Trophoblast cell (in vitro differentiated cells and primary cell): ENCODE results near the gene COMMD1.

Source experiments
- DNase-seq, 2 donors: peaks; one replicate each; pipeline ENCODE4 v3.0.0-alpha.2; 2016
- H2AFZ ChIP-seq: 2 replicates; pipeline ENCODE4 v1.6.1; 2013; ENCODE audit warnings: low read length, moderate library complexity, mild to moderate bottlenecking; ENCODE audit not compliant: insufficient read depth, poor library complexity
- H2AK5ac ChIP-seq: 2 replicates; pipeline ENCODE4 v1.6.1; 2013; ENCODE audit warnings: mild to moderate bottlenecking, low read length
- H2BK120ac ChIP-seq: 2 replicates; pipeline ENCODE4 v1.6.1; 2013; ENCODE audit warnings: low read length, mild to moderate bottlenecking, moderate library complexity; ENCODE audit not compliant: insufficient read depth, poor library complexity
- H2BK12ac ChIP-seq: 2 replicates; pipeline ENCODE4 v1.6.1; 2013; ENCODE audit warnings: mild to moderate bottlenecking, low read length, moderate library complexity
- H2BK5ac ChIP-seq: 2 replicates; pipeline ENCODE4 v1.6.1; 2013; ENCODE audit warnings: low read length, low read depth, moderate library complexity, mild to moderate bottlenecking; ENCODE audit not compliant: poor library complexity
- H3K14ac ChIP-seq: 2 replicates; pipeline ENCODE4 v1.6.1; 2013; ENCODE audit warnings: mild to moderate bottlenecking, low read length
- H3K18ac ChIP-seq: 2 replicates; pipeline ENCODE4 v1.6.1; 2013; ENCODE audit warnings: mild to moderate bottlenecking, low read length
- H3K23ac ChIP-seq: 2 replicates; pipeline ENCODE4 v1.6.1; 2013; ENCODE audit warnings: low read length
- H3K27ac ChIP-seq: 2 replicates; pipeline ENCODE4 v1.5.1; 2013; ENCODE audit warnings: low read depth, mild to moderate bottlenecking, inconsistent platforms, low read length, moderate library complexity
- H3K27me3 ChIP-seq: 2 replicates; pipeline ENCODE4 v1.6.1; 2013; ENCODE audit warnings: inconsistent platforms, mild to moderate bottlenecking, low read length, moderate library complexity; ENCODE audit not compliant: insufficient read depth
- H3K36me3 ChIP-seq, 2 experiments: 1 replicate in 1 of 2; 2 replicates in 1 of 2; pipeline ENCODE4 v1.6.1; 2013; ENCODE audit warnings: low read length in 2 of 2, mild to moderate bottlenecking in 2 of 2, moderate library complexity in 1 of 2; ENCODE audit not compliant: insufficient read depth in 2 of 2, control insufficient read depth in 1 of 2
- H3K4ac ChIP-seq: 2 replicates; pipeline ENCODE4 v1.6.1; 2013; ENCODE audit warnings: low read depth, mild to moderate bottlenecking, low read length, moderate library complexity
- H3K4me1 ChIP-seq, 2 experiments: 1 replicate in 1 of 2; 2 replicates in 1 of 2; pipeline ENCODE4 v1.6.1; 2013; ENCODE audit warnings: low read length in 2 of 2, mild to moderate bottlenecking in 2 of 2, moderate library complexity in 1 of 2; ENCODE audit not compliant: insufficient read depth in 2 of 2, control insufficient read depth in 1 of 2
- H3K4me2 ChIP-seq: 2 replicates; pipeline ENCODE4 v1.6.1; 2013; ENCODE audit warnings: inconsistent platforms, mild to moderate bottlenecking, low read length, moderate library complexity
- H3K4me3 ChIP-seq: 2 replicates; pipeline ENCODE4 v1.5.1; 2013; ENCODE audit warnings: mild to moderate bottlenecking, low read depth, low read length, inconsistent platforms
- H3K79me1 ChIP-seq: one replicate; pipeline ENCODE4 v1.6.1; 2013; ENCODE audit warnings: low read length
- H3K79me2 ChIP-seq: 2 replicates; pipeline ENCODE4 v1.6.1; 2013; ENCODE audit warnings: low read length, mild to moderate bottlenecking; ENCODE audit not compliant: control insufficient read depth, insufficient read depth, poor library complexity
- H3K9ac ChIP-seq: 2 replicates; pipeline ENCODE4 v1.6.1; 2013; ENCODE audit warnings: mild to moderate bottlenecking, low read length
- H3K9me3 ChIP-seq: 2 replicates; pipeline ENCODE4 v1.6.1; 2013; ENCODE audit warnings: low read depth, mild to moderate bottlenecking, control low read depth, inconsistent platforms, low read length; ENCODE audit not compliant: insufficient read depth
- H4K12ac ChIP-seq: 2 replicates; pipeline ENCODE4 v1.6.1; 2013; ENCODE audit warnings: low read depth, mild to moderate bottlenecking, low read length, moderate library complexity
- H4K8ac ChIP-seq: 2 replicates; pipeline ENCODE4 v1.6.1; 2013; ENCODE audit warnings: low read depth, mild to moderate bottlenecking, low read length, moderate library complexity
- H4K91ac ChIP-seq: one replicate; pipeline ENCODE4 v1.6.1; 2013; ENCODE audit warnings: low read depth, mild to moderate bottlenecking, low read length, moderate library complexity
- WGBS: extraction: QIAGEN DNeasy Blood & Tissue Kit; methylation state at CpG from one replicate; pipeline ENCODE4 v1.1.7; 2013; ENCODE audit warnings: missing lambda C conversion rate; ENCODE audit not compliant: insufficient read length, insufficient coverage; ENCODE audit errors: extremely low coverage; 5-methylcytosine and 5-hydroxymethylcytosine counted together

COMMD1 gene

GRCh38 chr2:61946666-61947065, 41.2 kb downstream of the COMMD1 start:
- Histone ChIP-seq H2BK12ac (no peak overlapping the region), H3K9me3 (no peaks in the 10 kb centered on the region), H3K9ac (no peak overlapping the region), H3K36me3 (no peaks in the 10 kb centered on the region), H3K14ac (no peak overlapping the region), H2BK5ac (no peak overlapping the region), H3K4me1 (peaks cover 10 to 33% of the 10 kb centered on the region in 2 experiments), H3K4me3 (no peak overlapping the region), H2AFZ (no peak overlapping the region), H4K12ac (no peak overlapping the region), H2AK5ac (no peak overlapping the region), H2BK120ac (no peak overlapping the region), H3K27ac (no peak overlapping the region), H3K79me1 (peaks cover 19% of the 10 kb centered on the region), H3K4ac (no peak overlapping the region), H4K8ac (no peak overlapping the region), H3K18ac (no peak overlapping the region), H3K27me3 (no peaks in the 10 kb centered on the region), H4K91ac (no peak overlapping the region), H3K79me2 (no peaks in the 10 kb centered on the region), H3K4me2 (no peak overlapping the region), H3K23ac (no peak overlapping the region)
- peak in 1 of 2 donors; percentile 44 for DNase-seq
- 100% methylated on average over 1 of the region's 4 CpGs for WGBS

GRCh38 chr2:61948661-61949457, 43.4 kb downstream of the COMMD1 start:
- Histone ChIP-seq H3K79me1 (peaks cover 19% of the 10 kb centered on the region), H3K18ac (no peak overlapping the region), H3K4me2 (no peak overlapping the region), H2AFZ (no peak overlapping the region), H3K27ac (peak overlapping the region; percentile 66), H4K12ac (no peak overlapping the region), H3K4me1 (peaks cover 10 to 29% of the 10 kb centered on the region in 2 experiments), H3K23ac (no peak overlapping the region), H2AK5ac (no peak overlapping the region), H4K91ac (peak overlapping the region; percentile 70), H3K36me3 (no peaks in the 10 kb centered on the region), H3K4me3 (no peak overlapping the region), H3K4ac (no peak overlapping the region), H3K9ac (no peak overlapping the region), H2BK5ac (peak overlapping the region; percentile 50), H3K14ac (no peak overlapping the region), H3K9me3 (no peaks in the 10 kb centered on the region), H3K79me2 (no peaks in the 10 kb centered on the region), H2BK12ac (peak overlapping the region; percentile 92), H4K8ac (no peak overlapping the region), H2BK120ac (peak overlapping the region; percentile 91), H3K27me3 (no peaks in the 10 kb centered on the region)
- peak; percentile 66 to 93 for DNase-seq
- WGBS, result no CpG with 5 or more reads among the region's 5 CpGs

DNA sequence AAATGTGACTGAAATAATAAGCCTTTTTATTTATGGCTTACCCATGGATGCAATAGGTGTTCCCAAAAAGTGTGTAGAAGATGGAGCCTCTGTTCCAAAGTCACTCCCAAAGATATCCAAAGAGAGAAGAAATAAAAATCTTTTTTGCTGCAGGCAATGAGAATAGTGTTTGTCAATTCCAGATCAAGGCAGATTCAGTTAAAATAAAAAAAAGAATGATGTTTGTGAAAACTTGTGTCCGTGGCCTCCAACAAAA, 43.9 kb downstream of the COMMD1 start:
- no CpG with 5 or more reads among the region's 1 CpG for WGBS
- Histone ChIP-seq H2BK5ac (peak overlapping the region; percentile 46), H3K23ac (no peak overlapping the region), H3K18ac (no peak overlapping the region), H2AK5ac (peak overlapping the region; percentile 87), H2BK120ac (peak overlapping the region; percentile 91), H3K4ac (no peak overlapping the region), H3K4me2 (no peak overlapping the region), H3K14ac (no peak overlapping the region), H4K91ac (no peak overlapping the region), H4K8ac (no peak overlapping the region), H4K12ac (no peak overlapping the region), H3K4me3 (no peak overlapping the region), H3K9me3 (no peaks in the 10 kb centered on the region), H3K27me3 (no peaks in the 10 kb centered on the region), H2AFZ (no peak overlapping the region), H3K4me1 (peaks cover 10 to 29% of the 10 kb centered on the region in 2 experiments), H3K27ac (peak overlapping the region; percentile 66), H3K36me3 (no peaks in the 10 kb centered on the region), H3K79me1 (peaks cover 19% of the 10 kb centered on the region), H3K9ac (no peak overlapping the region), H3K79me2 (no peaks in the 10 kb centered on the region), H2BK12ac (peak overlapping the region; percentile 87)
- no peak for DNase-seq

DNA sequence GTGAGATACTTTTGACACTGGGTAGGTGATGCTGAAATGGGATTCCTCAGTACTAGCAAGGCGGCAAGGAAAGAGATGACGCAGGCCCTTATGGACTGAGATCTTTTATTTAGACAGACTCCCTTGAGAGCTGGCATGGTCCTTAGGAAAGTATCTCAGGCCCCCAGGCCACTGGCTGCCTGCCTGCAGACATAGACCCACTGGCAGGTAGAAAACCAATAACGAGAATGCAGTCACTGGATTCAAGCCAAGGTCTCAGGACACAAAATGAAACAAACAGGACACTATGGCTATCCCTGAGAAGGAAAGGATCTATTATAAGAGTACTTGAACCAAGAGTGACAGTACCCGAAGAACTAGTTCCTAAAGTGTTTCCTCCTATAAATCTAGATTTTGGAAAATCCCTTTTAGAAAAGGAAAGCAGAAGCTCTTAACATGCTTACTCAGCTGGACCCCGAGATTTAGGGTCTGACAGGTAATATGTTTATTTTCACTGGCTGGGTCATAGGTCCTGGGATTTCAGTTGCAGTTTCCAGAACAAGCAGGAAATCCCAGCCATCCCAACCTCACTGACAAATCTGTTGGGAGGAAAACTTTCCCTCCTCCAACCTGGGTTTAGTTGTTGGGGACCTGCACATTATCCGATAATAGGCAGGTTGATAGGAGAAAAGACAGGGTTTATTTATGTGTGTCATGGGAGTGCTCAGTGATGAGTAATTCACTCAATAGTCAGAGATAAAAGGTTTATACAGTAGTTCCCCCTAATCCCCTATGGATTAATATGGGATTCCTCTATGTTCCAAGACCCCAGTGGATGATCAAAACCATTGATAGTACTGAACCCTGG, 44.5 kb downstream of the COMMD1 start:
- Histone ChIP-seq H3K18ac (no peak overlapping the region), H3K79me1 (peaks cover 19% of the 10 kb centered on the region), H3K27ac (peak overlapping the region; percentile 66), H2BK12ac (peak overlapping the region; percentile 87), H4K12ac (no peak overlapping the region), H3K14ac (no peak overlapping the region), H3K23ac (no peak overlapping the region), H3K4me2 (no peak overlapping the region), H3K4ac (no peak overlapping the region), H2AK5ac (peak overlapping the region; percentile 87), H2BK5ac (peak overlapping the region; percentile 46), H4K91ac (no peak overlapping the region), H2BK120ac (peak overlapping the region; percentile 57), H3K4me1 (peaks cover 10 to 28% of the 10 kb centered on the region in 2 experiments), H3K79me2 (no peaks in the 10 kb centered on the region), H4K8ac (peak overlapping the region; percentile 25), H3K9ac (no peak overlapping the region), H3K27me3 (no peaks in the 10 kb centered on the region), H3K36me3 (no peaks in the 10 kb centered on the region), H3K4me3 (no peak overlapping the region), H3K9me3 (no peaks in the 10 kb centered on the region), H2AFZ (no peak overlapping the region)
- no CpG with 5 or more reads among the region's 6 CpGs for WGBS
- peak; percentile 30 to 39 for DNase-seq
